Lower leg skin (tissue), 3 donors: ENCODE measurements around the gene TNS3.

Experiments
- POLR2A ChIP-seq, 2 donors: fragments of 450-650 bp; IDR thresholded peaks; one replicate each; pipeline ENCODE4 v1.6.1; 2016 to 2017; ENCODE audit warnings: antibody characterized with exemption in 2 of 2, mild to moderate bottlenecking in 1 of 2, moderate library complexity in 1 of 2
- TF ChIP-seq, protein P1 (sequence below), 3 donors: fragments of 450-650 bp; IDR thresholded peaks; one replicate each; pipeline ENCODE4 v1.5.1; 2016; ENCODE audit warnings: antibody characterized with exemption in 3 of 3, mild to moderate bottlenecking in 3 of 3, moderate library complexity in 2 of 3

DNA sequence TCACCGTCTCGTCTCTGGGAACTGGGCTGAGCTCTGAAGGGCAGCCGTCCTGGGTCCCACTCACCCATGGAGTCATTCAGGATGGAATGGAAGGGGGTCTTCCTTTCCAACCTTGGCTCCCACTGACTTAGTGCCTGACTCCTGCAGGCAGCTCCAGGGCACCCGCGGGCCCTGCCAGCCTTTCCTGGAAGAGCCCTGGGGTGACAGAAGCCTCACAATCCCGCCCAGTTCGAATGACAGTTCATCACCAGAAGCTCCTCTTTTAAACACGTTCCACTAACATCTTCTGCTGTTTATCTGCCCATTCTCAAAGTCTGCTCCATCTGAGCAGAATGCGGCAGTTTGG lies 110.6 kb downstream of the TNS3 start:
- TF ChIP-seq, protein P1, sequence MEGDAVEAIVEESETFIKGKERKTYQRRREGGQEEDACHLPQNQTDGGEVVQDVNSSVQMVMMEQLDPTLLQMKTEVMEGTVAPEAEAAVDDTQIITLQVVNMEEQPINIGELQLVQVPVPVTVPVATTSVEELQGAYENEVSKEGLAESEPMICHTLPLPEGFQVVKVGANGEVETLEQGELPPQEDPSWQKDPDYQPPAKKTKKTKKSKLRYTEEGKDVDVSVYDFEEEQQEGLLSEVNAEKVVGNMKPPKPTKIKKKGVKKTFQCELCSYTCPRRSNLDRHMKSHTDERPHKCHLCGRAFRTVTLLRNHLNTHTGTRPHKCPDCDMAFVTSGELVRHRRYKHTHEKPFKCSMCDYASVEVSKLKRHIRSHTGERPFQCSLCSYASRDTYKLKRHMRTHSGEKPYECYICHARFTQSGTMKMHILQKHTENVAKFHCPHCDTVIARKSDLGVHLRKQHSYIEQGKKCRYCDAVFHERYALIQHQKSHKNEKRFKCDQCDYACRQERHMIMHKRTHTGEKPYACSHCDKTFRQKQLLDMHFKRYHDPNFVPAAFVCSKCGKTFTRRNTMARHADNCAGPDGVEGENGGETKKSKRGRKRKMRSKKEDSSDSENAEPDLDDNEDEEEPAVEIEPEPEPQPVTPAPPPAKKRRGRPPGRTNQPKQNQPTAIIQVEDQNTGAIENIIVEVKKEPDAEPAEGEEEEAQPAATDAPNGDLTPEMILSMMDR (IDR thresholded peaks at IDR 0.05), result no peak
- TF ChIP-seq POLR2A (IDR thresholded peaks at IDR 0.05), result no peak
